ENCODE results near the gene GALNT10.

GRCh38 chr5:154446195-154447088, 255.9 kb downstream of the GALNT10 start:
- TF ChIP-seq GABPA (IDR thresholded peaks at IDR 0.05; ENCODE audit: low read depth) (no peak), SMAD1 (IDR thresholded peaks at IDR 0.05; ENCODE audit: low read depth, partially characterized antibody) (no peak), RAD21 (IDR thresholded peaks at IDR 0.05; ENCODE audit: insufficient read depth, low read depth, low read length) (no peak)
- TF ChIP-seq, protein P1, sequence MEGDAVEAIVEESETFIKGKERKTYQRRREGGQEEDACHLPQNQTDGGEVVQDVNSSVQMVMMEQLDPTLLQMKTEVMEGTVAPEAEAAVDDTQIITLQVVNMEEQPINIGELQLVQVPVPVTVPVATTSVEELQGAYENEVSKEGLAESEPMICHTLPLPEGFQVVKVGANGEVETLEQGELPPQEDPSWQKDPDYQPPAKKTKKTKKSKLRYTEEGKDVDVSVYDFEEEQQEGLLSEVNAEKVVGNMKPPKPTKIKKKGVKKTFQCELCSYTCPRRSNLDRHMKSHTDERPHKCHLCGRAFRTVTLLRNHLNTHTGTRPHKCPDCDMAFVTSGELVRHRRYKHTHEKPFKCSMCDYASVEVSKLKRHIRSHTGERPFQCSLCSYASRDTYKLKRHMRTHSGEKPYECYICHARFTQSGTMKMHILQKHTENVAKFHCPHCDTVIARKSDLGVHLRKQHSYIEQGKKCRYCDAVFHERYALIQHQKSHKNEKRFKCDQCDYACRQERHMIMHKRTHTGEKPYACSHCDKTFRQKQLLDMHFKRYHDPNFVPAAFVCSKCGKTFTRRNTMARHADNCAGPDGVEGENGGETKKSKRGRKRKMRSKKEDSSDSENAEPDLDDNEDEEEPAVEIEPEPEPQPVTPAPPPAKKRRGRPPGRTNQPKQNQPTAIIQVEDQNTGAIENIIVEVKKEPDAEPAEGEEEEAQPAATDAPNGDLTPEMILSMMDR (IDR thresholded peaks at IDR 0.05 in 2 of 3, conservative IDR thresholded peaks at IDR 0.05 in 1 of 3; ENCODE audit: control insufficient read depth in 2 of 3, extremely low read depth in 1 of 3, insufficient read depth in 1 of 3, low read depth in 3 of 3, low read length in 3 of 3): no peak
